Measurements from ENCODE around the gene ADCYAP1.

ADCYAP1 gene

DNA sequence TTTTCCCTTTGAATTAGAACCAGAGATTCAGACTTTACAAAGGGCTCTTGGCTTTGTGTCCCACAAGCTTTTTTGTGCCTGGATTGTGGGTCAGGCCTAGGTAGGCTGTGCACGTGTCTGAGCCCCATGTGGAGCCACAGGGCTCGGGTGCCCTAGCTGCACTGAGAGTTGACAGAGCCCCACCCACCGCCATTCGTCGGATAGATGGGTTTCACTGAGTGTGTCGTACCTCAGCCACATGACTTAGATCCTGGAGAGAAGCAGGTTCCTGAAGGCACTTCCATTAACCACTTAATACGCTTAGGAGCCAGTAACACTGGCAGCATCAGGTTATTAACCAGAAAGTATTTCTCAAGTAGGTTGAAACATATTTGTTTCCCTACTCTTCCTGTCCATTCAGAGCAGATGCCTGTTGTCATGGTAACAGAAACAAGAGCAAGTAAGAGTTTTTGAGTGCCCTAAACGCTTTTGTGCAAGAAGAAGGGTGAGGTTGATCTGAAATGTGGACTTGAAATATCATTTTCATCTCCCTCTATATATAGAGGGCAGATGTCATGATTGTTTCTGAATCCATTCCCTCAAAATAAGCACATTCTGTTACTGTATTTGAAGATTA is 30.0 kb downstream of the ADCYAP1 start:
- no peak overlapping the region for H3K27ac ChIP-seq (ENCODE audit: low read depth, low read length)
- H3K4me2 ChIP-seq (ENCODE audit: low read length): no peak overlapping the region
- H3K79me2 ChIP-seq (ENCODE audit: control insufficient read depth, low read length): no peaks in the 10 kb centered on the region
- no peaks in the 10 kb centered on the region for H3K36me3 ChIP-seq (ENCODE audit: control insufficient read depth, low read length)
- no peaks in the 10 kb centered on the region for H3K27me3 ChIP-seq (ENCODE audit: control insufficient read depth, low read length)
- no peaks in the 10 kb centered on the region for H3K4me1 ChIP-seq (ENCODE audit: control insufficient read depth, low read length)
- H4K20me1 ChIP-seq (ENCODE audit: control insufficient read depth, insufficient read depth, low read depth, low read length): no peaks in the 10 kb centered on the region
- H3K9me2 ChIP-seq (replicated peaks; ENCODE audit: control insufficient read depth, low read length): no peaks in the 10 kb centered on the region
- no peaks in the 10 kb centered on the region for H3F3A ChIP-seq (ENCODE audit: control insufficient read depth, insufficient read depth)
- no peak overlapping the region for H3K4me3 ChIP-seq (ENCODE audit: low read length)
- TF ChIP-seq, protein P1, sequence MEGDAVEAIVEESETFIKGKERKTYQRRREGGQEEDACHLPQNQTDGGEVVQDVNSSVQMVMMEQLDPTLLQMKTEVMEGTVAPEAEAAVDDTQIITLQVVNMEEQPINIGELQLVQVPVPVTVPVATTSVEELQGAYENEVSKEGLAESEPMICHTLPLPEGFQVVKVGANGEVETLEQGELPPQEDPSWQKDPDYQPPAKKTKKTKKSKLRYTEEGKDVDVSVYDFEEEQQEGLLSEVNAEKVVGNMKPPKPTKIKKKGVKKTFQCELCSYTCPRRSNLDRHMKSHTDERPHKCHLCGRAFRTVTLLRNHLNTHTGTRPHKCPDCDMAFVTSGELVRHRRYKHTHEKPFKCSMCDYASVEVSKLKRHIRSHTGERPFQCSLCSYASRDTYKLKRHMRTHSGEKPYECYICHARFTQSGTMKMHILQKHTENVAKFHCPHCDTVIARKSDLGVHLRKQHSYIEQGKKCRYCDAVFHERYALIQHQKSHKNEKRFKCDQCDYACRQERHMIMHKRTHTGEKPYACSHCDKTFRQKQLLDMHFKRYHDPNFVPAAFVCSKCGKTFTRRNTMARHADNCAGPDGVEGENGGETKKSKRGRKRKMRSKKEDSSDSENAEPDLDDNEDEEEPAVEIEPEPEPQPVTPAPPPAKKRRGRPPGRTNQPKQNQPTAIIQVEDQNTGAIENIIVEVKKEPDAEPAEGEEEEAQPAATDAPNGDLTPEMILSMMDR (IDR thresholded peaks at IDR 0.05; ENCODE audit: low read depth, low read length, poor library complexity, severe bottlenecking): no peak
- no peak for TF ChIP-seq EZH2phosphoT487 (IDR thresholded peaks at IDR 0.05; ENCODE audit: borderline replicate concordance, low read length)
- H3K9me3 ChIP-seq (ENCODE audit: control insufficient read depth, insufficient read depth, low read length): no peaks in the 10 kb centered on the region

DNA sequence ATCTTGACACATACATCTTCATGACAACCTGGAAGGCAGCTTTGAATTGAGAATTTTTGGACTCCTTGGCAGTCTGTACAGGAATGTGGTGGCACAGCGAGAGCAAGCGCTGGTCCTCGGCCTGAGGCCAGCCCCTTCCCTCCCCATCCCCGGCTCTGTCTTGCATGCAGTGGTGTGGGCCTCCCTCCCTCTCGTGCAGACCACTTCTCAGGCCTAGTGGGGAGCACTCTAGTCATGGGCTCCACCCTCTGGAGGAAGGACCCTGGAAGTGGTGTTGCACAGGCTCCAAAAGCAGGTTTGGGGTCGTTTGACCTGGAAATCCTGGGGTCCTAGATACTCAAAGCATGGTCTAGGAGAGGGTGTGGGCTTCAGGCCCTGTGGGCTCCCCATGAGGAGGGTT is 32.3 kb downstream of the ADCYAP1 start:
- Histone ChIP-seq H3K4me3 (ENCODE audit: low read length) (no peak overlapping the region), H4K20me1 (ENCODE audit: control insufficient read depth, insufficient read depth, low read depth, low read length) (no peaks in the 10 kb centered on the region), H3K4me1 (ENCODE audit: control insufficient read depth, low read length) (no peaks in the 10 kb centered on the region), H3K79me2 (ENCODE audit: control insufficient read depth, low read length) (no peaks in the 10 kb centered on the region), H3K4me2 (ENCODE audit: low read length) (no peak overlapping the region), H3K36me3 (ENCODE audit: control insufficient read depth, low read length) (no peaks in the 10 kb centered on the region), H3K27ac (ENCODE audit: low read depth, low read length) (no peak overlapping the region), H3K9me2 (replicated peaks; ENCODE audit: control insufficient read depth, low read length) (no peaks in the 10 kb centered on the region), H3F3A (ENCODE audit: control insufficient read depth, insufficient read depth) (no peaks in the 10 kb centered on the region), H3K9me3 (ENCODE audit: control insufficient read depth, insufficient read depth, low read length) (no peaks in the 10 kb centered on the region), H3K27me3 (ENCODE audit: control insufficient read depth, low read length) (no peaks in the 10 kb centered on the region)
- no peak for TF ChIP-seq EZH2phosphoT487 (IDR thresholded peaks at IDR 0.05; ENCODE audit: borderline replicate concordance, low read length)
- TF ChIP-seq, protein P1 (IDR thresholded peaks at IDR 0.05; ENCODE audit: low read depth, low read length, poor library complexity, severe bottlenecking): no peak

DNA sequence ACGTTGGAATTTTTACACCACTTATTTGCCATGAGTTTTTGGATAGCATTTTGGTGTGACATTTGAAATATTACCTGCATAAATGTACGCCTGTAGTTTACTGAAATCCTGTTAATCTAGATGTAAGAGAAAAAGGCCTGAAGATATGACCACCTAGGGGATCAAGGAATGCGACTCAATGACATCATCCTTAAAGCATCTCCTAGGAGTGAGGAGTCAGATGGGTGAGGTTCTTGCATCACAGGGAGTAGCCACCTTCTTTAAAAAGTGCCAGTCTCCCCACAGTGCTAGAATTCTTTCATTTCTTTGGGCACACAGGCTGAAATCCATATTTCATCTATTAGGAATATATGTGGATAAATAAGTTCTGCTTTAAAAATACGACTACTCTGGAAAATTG is 34.5 kb downstream of the ADCYAP1 start:
- H3F3A ChIP-seq (ENCODE audit: control insufficient read depth, insufficient read depth): no peaks in the 10 kb centered on the region
- H3K9me3 ChIP-seq (ENCODE audit: control insufficient read depth, insufficient read depth, low read length): no peaks in the 10 kb centered on the region
- no peak overlapping the region for H3K4me2 ChIP-seq (ENCODE audit: low read length)
- no peaks in the 10 kb centered on the region for H3K9me2 ChIP-seq (replicated peaks; ENCODE audit: control insufficient read depth, low read length)
- no peaks in the 10 kb centered on the region for H3K4me1 ChIP-seq (ENCODE audit: control insufficient read depth, low read length)
- TF ChIP-seq, protein P1 (IDR thresholded peaks at IDR 0.05; ENCODE audit: low read depth, low read length, poor library complexity, severe bottlenecking): no peak
- TF ChIP-seq EZH2phosphoT487 (IDR thresholded peaks at IDR 0.05; ENCODE audit: borderline replicate concordance, low read length): no peak
- no peak overlapping the region for H3K27ac ChIP-seq (ENCODE audit: low read depth, low read length)
- H4K20me1 ChIP-seq (ENCODE audit: control insufficient read depth, insufficient read depth, low read depth, low read length): no peaks in the 10 kb centered on the region
- no peak overlapping the region for H3K4me3 ChIP-seq (ENCODE audit: low read length)
- H3K27me3 ChIP-seq (ENCODE audit: control insufficient read depth, low read length): no peaks in the 10 kb centered on the region
- no peaks in the 10 kb centered on the region for H3K79me2 ChIP-seq (ENCODE audit: control insufficient read depth, low read length)
- H3K36me3 ChIP-seq (ENCODE audit: control insufficient read depth, low read length): no peaks in the 10 kb centered on the region
